Kidney (tissue), 14 donors: ENCODE measurements around the gene BTBD7. TPM values are rescaled to one million over a fixed set of nuclear protein-coding genes. Genes with fewer than 3 reads are reported as not detected.

Experiments used
- DNase-seq, 5 donors: peaks; one replicate each; pipeline ENCODE4 v3.0.0-alpha.2; 2013 to 2020
- FAIRE-seq: peaks from 2 replicates; lab custom pipeline; 2012; peaks lifted over from hg19 to GRCh38; lab: Jason Lieb, UNC
- H3K27ac ChIP-seq, 2 donors: one replicate each; pipeline ENCODE4 v1.7.0; 2013; ENCODE audit warnings: low read depth in 2 of 2, low read length in 2 of 2, inconsistent platforms in 1 of 2
- H3K27me3 ChIP-seq: one replicate; pipeline ENCODE4 v1.7.1; 2013; ENCODE audit warnings: low read length, inconsistent platforms; ENCODE audit not compliant: control insufficient read depth, insufficient read depth
- H3K36me3 ChIP-seq, 3 donors: one replicate each; pipeline versions ENCODE4 v1.7.0 to v1.7.1; 2013; ENCODE audit warnings: low read length in 3 of 3, control low read depth in 1 of 3, inconsistent platforms in 1 of 3; ENCODE audit not compliant: insufficient read depth in 3 of 3, control insufficient read depth in 2 of 3
- H3K4me1 ChIP-seq, 3 donors: one replicate each; pipeline versions ENCODE4 v1.7.0 to v1.7.1; 2013; ENCODE audit warnings: low read length in 3 of 3, inconsistent platforms in 1 of 3, low read depth in 1 of 3; ENCODE audit not compliant: control insufficient read depth in 2 of 3, insufficient read depth in 2 of 3
- H3K4me3 ChIP-seq, 3 donors: one replicate each; pipeline versions ENCODE4 v1.7.0 to v1.8.1; 2013; ENCODE audit warnings: low read length in 3 of 3, control low read depth in 1 of 3, inconsistent platforms in 1 of 3
- H3K9ac ChIP-seq, 3 donors: one replicate each; pipeline versions ENCODE4 v1.7.0 to v1.7.1; 2013; ENCODE audit warnings: low read length in 3 of 3, control low read depth in 1 of 3, inconsistent platforms in 1 of 3
- H3K9me3 ChIP-seq, 3 donors: one replicate each; pipeline versions ENCODE4 v1.7.0 to v1.7.1; 2013; ENCODE audit warnings: low read length in 3 of 3, control low read depth in 1 of 3, inconsistent platforms in 1 of 3; ENCODE audit not compliant: control insufficient read depth in 2 of 3, insufficient read depth in 1 of 3
- CTCF ChIP-seq: IDR thresholded peaks from 3 replicates; pipeline ENCODE4 v1.5.1; 2012; ENCODE audit warnings: mild to moderate bottlenecking, moderate library complexity, borderline replicate concordance; ENCODE audit not compliant: insufficient read depth; ENCODE audit errors: extremely low read depth
- intact Hi-C: fragments of 100-400 bp; cut with DNase I; formaldehyde crosslinking; loops from one replicate; pipeline ENCODE4 v1.11.1; 2022
- polyA plus RNA-seq: library from polyadenylated mRNA; stranded (reverse); fragments of 350-450 nt; fragmentation: Illumina TruSeq; extraction: RNeasy Lipid Tissue Mini Kit (QIAGEN cat#74804); gene quantifications from one replicate; pipeline ENCODE4 v1.2.3, GENCODE V29; 2014; ENCODE audit warnings: low read depth, low replicate concordance; ENCODE audit not compliant: insufficient read depth
- total RNA-seq: library from RNA; stranded (reverse); fragmentation: NEBNext Ultra II Directional; extraction: Animal tissue kit (Norgen Biotek cat#: 25700); gene quantifications from one replicate; pipeline ENCODE4 v1.2.1, GENCODE V29; 2021
- donor health status: control.
- donor health status: control.
- donor health status: control.
- donor health status: control.
- donor health status: control.
- donor health status: DM: yes; HTN: yes; CAD: no.
- donor health status: Normal renal cell carcinoma (clear cell type).

BTBD7 gene
- total and polyA plus RNA-seq, 2 donors from 2014 or later: 10.3 to 78.2 TPM

GRCh38 chr14:93315575-93315974 lies 17.3 kb downstream of the BTBD7 start:
- Histone ChIP-seq H3K27ac (no peak overlapping the region), H3K36me3 (peaks cover 0 to 2% (median 0%) of the 10 kb centered on the region in 3 donors), H3K27me3 (no peaks in the 10 kb centered on the region), H3K4me1 (peaks cover 3 to 15% (median 13%) of the 10 kb centered on the region in 3 donors), H3K9me3 (no peaks in the 10 kb centered on the region), H3K9ac (no peak overlapping the region), H3K4me3 (no peak overlapping the region)
- no peak for TF ChIP-seq CTCF
- intact Hi-C loops: no loop called here
- FAIRE-seq (no peak), DNase-seq (no peak)

GRCh38 chr14:93311082-93311481 lies 21.8 kb downstream of the BTBD7 start:
- intact Hi-C loops: no loop called here
- DNase-seq (no peak), FAIRE-seq (no peak)
- H3K36me3 ChIP-seq: peaks cover 0 to 2% (median 0%) of the 10 kb centered on the region in 3 donors
- H3K9ac ChIP-seq: no peak overlapping the region
- no peak for TF ChIP-seq CTCF
- no peak overlapping the region for H3K4me3 ChIP-seq
- H3K27me3 ChIP-seq: no peaks in the 10 kb centered on the region
- H3K27ac ChIP-seq: no peak overlapping the region
- no peaks in the 10 kb centered on the region for H3K9me3 ChIP-seq
- peaks cover 0 to 9% (median 7%) of the 10 kb centered on the region in 3 donors for H3K4me1 ChIP-seq

GRCh38 chr14:93309427-93309966 lies 23.3 kb downstream of the BTBD7 start:
- Histone ChIP-seq H3K4me3 (no peak overlapping the region), H3K4me1 (peaks cover 0 to 18% (median 9%) of the 10 kb centered on the region in 3 donors), H3K36me3 (no peaks in the 10 kb centered on the region), H3K27ac (no peak overlapping the region), H3K9me3 (no peaks in the 10 kb centered on the region), H3K27me3 (no peaks in the 10 kb centered on the region), H3K9ac (no peak overlapping the region)
- intact Hi-C loops: no loop called here
- FAIRE-seq (no peak), DNase-seq (no peak)
- TF ChIP-seq CTCF: no peak
